ENCODE results near the gene CLCNKA.

DNA sequence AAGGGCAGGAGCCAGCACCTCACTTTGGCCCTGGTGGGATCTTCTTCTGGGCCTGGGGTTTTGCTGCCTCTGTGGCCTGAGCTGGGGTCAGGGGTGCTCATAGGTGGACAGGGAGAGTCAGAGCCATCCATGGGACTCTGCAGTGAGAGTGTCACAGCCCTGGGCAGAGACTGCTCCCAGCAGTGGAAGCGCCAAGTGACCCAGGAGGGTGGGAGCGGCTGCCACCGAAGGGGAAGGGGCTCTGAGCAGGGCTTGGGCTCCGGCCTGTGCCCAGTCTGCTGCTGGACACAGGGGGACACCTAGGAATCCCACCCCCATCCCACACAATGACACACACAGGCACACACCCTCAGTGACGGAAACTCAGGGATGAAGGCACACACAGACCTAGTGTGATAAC lies 22.1 kb downstream of the CLCNKA start:
- TF ChIP-seq POLR2A (IDR thresholded peaks at IDR 0.05; ENCODE audit: borderline replicate concordance, extremely low read depth, insufficient read depth, insufficient read length) = no peak
- no peak for TF ChIP-seq RAD21 (IDR thresholded peaks at IDR 0.05; ENCODE audit: low read depth)
- TF ChIP-seq, protein P1, sequence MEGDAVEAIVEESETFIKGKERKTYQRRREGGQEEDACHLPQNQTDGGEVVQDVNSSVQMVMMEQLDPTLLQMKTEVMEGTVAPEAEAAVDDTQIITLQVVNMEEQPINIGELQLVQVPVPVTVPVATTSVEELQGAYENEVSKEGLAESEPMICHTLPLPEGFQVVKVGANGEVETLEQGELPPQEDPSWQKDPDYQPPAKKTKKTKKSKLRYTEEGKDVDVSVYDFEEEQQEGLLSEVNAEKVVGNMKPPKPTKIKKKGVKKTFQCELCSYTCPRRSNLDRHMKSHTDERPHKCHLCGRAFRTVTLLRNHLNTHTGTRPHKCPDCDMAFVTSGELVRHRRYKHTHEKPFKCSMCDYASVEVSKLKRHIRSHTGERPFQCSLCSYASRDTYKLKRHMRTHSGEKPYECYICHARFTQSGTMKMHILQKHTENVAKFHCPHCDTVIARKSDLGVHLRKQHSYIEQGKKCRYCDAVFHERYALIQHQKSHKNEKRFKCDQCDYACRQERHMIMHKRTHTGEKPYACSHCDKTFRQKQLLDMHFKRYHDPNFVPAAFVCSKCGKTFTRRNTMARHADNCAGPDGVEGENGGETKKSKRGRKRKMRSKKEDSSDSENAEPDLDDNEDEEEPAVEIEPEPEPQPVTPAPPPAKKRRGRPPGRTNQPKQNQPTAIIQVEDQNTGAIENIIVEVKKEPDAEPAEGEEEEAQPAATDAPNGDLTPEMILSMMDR (IDR thresholded peaks at IDR 0.05 in 2 of 3, conservative IDR thresholded peaks at IDR 0.05 in 1 of 3; ENCODE audit: borderline replicate concordance in 1 of 3, insufficient read depth in 1 of 3, low read depth in 2 of 3, low read length in 2 of 3) = no peak
- TF ChIP-seq, protein P2, sequence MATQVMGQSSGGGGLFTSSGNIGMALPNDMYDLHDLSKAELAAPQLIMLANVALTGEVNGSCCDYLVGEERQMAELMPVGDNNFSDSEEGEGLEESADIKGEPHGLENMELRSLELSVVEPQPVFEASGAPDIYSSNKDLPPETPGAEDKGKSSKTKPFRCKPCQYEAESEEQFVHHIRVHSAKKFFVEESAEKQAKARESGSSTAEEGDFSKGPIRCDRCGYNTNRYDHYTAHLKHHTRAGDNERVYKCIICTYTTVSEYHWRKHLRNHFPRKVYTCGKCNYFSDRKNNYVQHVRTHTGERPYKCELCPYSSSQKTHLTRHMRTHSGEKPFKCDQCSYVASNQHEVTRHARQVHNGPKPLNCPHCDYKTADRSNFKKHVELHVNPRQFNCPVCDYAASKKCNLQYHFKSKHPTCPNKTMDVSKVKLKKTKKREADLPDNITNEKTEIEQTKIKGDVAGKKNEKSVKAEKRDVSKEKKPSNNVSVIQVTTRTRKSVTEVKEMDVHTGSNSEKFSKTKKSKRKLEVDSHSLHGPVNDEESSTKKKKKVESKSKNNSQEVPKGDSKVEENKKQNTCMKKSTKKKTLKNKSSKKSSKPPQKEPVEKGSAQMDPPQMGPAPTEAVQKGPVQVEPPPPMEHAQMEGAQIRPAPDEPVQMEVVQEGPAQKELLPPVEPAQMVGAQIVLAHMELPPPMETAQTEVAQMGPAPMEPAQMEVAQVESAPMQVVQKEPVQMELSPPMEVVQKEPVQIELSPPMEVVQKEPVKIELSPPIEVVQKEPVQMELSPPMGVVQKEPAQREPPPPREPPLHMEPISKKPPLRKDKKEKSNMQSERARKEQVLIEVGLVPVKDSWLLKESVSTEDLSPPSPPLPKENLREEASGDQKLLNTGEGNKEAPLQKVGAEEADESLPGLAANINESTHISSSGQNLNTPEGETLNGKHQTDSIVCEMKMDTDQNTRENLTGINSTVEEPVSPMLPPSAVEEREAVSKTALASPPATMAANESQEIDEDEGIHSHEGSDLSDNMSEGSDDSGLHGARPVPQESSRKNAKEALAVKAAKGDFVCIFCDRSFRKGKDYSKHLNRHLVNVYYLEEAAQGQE (IDR thresholded peaks at IDR 0.05; ENCODE audit: low read depth) = no peak
- no peak for TF ChIP-seq EZH2 (IDR thresholded peaks at IDR 0.05)
- no peak for TF ChIP-seq SP1 (IDR thresholded peaks at IDR 0.05; ENCODE audit: low read depth)
- no peak for TF ChIP-seq POLR2AphosphoS5 (IDR thresholded peaks at IDR 0.05; ENCODE audit: low read depth, low read length)
- TF ChIP-seq ZFX (IDR thresholded peaks at IDR 0.05) = no peak
- TF ChIP-seq ZNF274 (IDR thresholded peaks at IDR 0.05; ENCODE audit: low read depth, low read length) = no peak
- no peak for TF ChIP-seq TCF7L2 (IDR thresholded peaks at IDR 0.05; ENCODE audit: borderline replicate concordance, extremely low read depth, insufficient read depth, insufficient read length)
- no peak for TF ChIP-seq YY1 (IDR thresholded peaks at IDR 0.05; ENCODE audit: extremely low read depth, insufficient replicate concordance, low read depth, low read length)
- TF ChIP-seq, protein P3, sequence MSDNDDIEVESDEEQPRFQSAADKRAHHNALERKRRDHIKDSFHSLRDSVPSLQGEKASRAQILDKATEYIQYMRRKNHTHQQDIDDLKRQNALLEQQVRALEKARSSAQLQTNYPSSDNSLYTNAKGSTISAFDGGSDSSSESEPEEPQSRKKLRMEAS (IDR thresholded peaks at IDR 0.05) = no peak
- TF ChIP-seq CEBPB (IDR thresholded peaks at IDR 0.05; ENCODE audit: low read depth) = no peak
